Measurements from ENCODE around the gene HOXB4. TPM values are rescaled to one million over a fixed set of nuclear protein-coding genes. Genes with fewer than 3 reads are reported as not detected.

HOXB4 gene
- total RNA-seq, 1 donor = 0.31 TPM

Other genes starting within 250 kb of the HOXB4 start
- gene SKAP1, start 148.1 kb downstream of the HOXB4 start, total RNA-seq = 40.1 TPM
- gene HOXB1, start 47.3 kb downstream of the HOXB4 start, total RNA-seq = not detected
- 7.6 TPM for gene HOXB2, start 33.2 kb downstream of the HOXB4 start, total RNA-seq
- 0.94 TPM for gene HOXB3, start 11.9 kb upstream of the HOXB4 start, total RNA-seq
- gene HOXB5, start 15.4 kb upstream of the HOXB4 start, total RNA-seq = not detected
- not detected for gene HOXB6, start 26.6 kb upstream of the HOXB4 start, total RNA-seq
- gene HOXB7, start 32.7 kb upstream of the HOXB4 start, total RNA-seq = 0.10 TPM
- gene HOXB8, start 36.9 kb upstream of the HOXB4 start, total RNA-seq = 0.10 TPM
- gene HOXB9, start 48.0 kb upstream of the HOXB4 start, total RNA-seq = not detected
- not detected for gene PRAC1, start 144.2 kb upstream of the HOXB4 start, total RNA-seq
- gene PRAC2, start 144.8 kb upstream of the HOXB4 start, total RNA-seq = not detected
- gene HOXB13, start 150.4 kb upstream of the HOXB4 start, total RNA-seq = not detected
- gene TTLL6, start 238.9 kb upstream of the HOXB4 start, total RNA-seq = not detected